Neuronal stem cell (in vitro differentiated cells): ENCODE measurements around the gene SAA2.
"Not testable (repeated sequence)": the region's sequence is repeated elsewhere in the genome, so short reads cannot be mapped to it uniquely, and the experiment has no call there.

Source experiments
- DNase-seq: peaks from one replicate; pipeline ENCODE4 v3.0.0-alpha.2; 2013; ENCODE audit warnings: low spot score
- H2AFZ ChIP-seq: one replicate; pipeline ENCODE4 v1.6.1; 2013; ENCODE audit warnings: mild to moderate bottlenecking, low read length, inconsistent platforms
- H2AK5ac ChIP-seq: 2 replicates; pipeline ENCODE4 v1.6.1; 2013; ENCODE audit warnings: low read depth, mild to moderate bottlenecking, inconsistent platforms, low read length, moderate library complexity, mixed read lengths
- H2BK120ac ChIP-seq: 2 replicates; pipeline ENCODE4 v1.6.1; 2013; ENCODE audit warnings: low read depth, mild to moderate bottlenecking, inconsistent platforms, low read length, moderate library complexity, mixed read lengths
- H2BK12ac ChIP-seq: one replicate; pipeline ENCODE4 v1.6.1; 2013; ENCODE audit warnings: low read length, inconsistent platforms
- H2BK15ac ChIP-seq: 2 replicates; pipeline ENCODE4 v1.6.1; 2013; ENCODE audit warnings: mild to moderate bottlenecking, low read length, inconsistent platforms, mixed read lengths
- H2BK5ac ChIP-seq: one replicate; pipeline ENCODE4 v1.6.1; 2013; ENCODE audit warnings: inconsistent platforms, mild to moderate bottlenecking, low read length, moderate library complexity
- H3K14ac ChIP-seq: one replicate; pipeline ENCODE4 v1.6.1; 2013; ENCODE audit warnings: low read length, inconsistent platforms
- H3K18ac ChIP-seq: 2 replicates; pipeline ENCODE4 v1.6.1; 2013; ENCODE audit warnings: low read length, inconsistent platforms
- H3K23ac ChIP-seq: 2 replicates; pipeline ENCODE4 v1.6.1; 2013; ENCODE audit warnings: low read depth, mild to moderate bottlenecking, mixed read lengths, low read length, inconsistent platforms; ENCODE audit not compliant: poor library complexity
- H3K27ac ChIP-seq: replicated peaks from 3 replicates; pipeline ENCODE4 v1.5.1; 2013; ENCODE audit warnings: low read length, inconsistent platforms
- H3K27me3 ChIP-seq, 3 experiments: 2 replicates each; pipeline ENCODE4 v1.6.1; 2013; ENCODE audit warnings: low read length in 3 of 3, mild to moderate bottlenecking in 2 of 3, inconsistent platforms in 1 of 3, low read depth in 1 of 3, mixed read lengths in 1 of 3, moderate library complexity in 1 of 3; ENCODE audit not compliant: control insufficient read depth in 3 of 3, insufficient read depth in 3 of 3
- H3K36me3 ChIP-seq, 2 donors: replicated peaks in 1 of 2; 2 replicates each; pipeline ENCODE4 v1.6.1; 2013; ENCODE audit warnings: low read length in 2 of 2; ENCODE audit not compliant: control insufficient read depth in 2 of 2, insufficient read depth in 2 of 2
- H3K4ac ChIP-seq: 2 replicates; pipeline ENCODE4 v1.6.1; 2013; ENCODE audit warnings: inconsistent platforms, mild to moderate bottlenecking, low read length, moderate library complexity
- H3K4me1 ChIP-seq, 2 donors: 1 replicate in 1 of 2; 2 replicates in 1 of 2; pipeline ENCODE4 v1.6.1; 2013; ENCODE audit warnings: low read length in 2 of 2, low read depth in 1 of 2; ENCODE audit not compliant: control insufficient read depth in 2 of 2, insufficient read depth in 1 of 2
- H3K4me2 ChIP-seq: one replicate; pipeline ENCODE4 v1.6.1; 2013; ENCODE audit warnings: mild to moderate bottlenecking, low read length, inconsistent platforms; ENCODE audit not compliant: insufficient read depth, poor library complexity, severe bottlenecking
- H3K4me3 ChIP-seq, 2 donors: 2 replicates each; pipeline ENCODE4 v1.5.1; 2013; ENCODE audit warnings: low read length in 2 of 2, mild to moderate bottlenecking in 2 of 2, inconsistent platforms in 1 of 2, moderate library complexity in 1 of 2
- H3K79me1 ChIP-seq: one replicate; pipeline ENCODE4 v1.6.1; 2013; ENCODE audit warnings: low read depth, mild to moderate bottlenecking, inconsistent platforms, low read length, moderate library complexity
- H3K9ac ChIP-seq: one replicate; pipeline ENCODE4 v1.6.1; 2013; ENCODE audit warnings: mild to moderate bottlenecking, low read depth, low read length, inconsistent platforms; ENCODE audit not compliant: poor library complexity
- H3K9me3 ChIP-seq, 2 donors: replicated peaks in 1 of 2; 2 replicates each; pipeline versions ENCODE3 to v1.6.1; 2013; ENCODE audit warnings: low read length in 2 of 2, mild to moderate bottlenecking in 2 of 2, inconsistent platforms in 1 of 2, low read depth in 1 of 2, mixed read lengths in 1 of 2, moderate library complexity in 1 of 2; ENCODE audit not compliant: control insufficient read depth in 2 of 2, insufficient read depth in 1 of 2
- H4K8ac ChIP-seq: one replicate; pipeline ENCODE4 v1.6.1; 2013; ENCODE audit warnings: low read depth, mild to moderate bottlenecking, inconsistent platforms, low read length, moderate library complexity
- H4K91ac ChIP-seq: one replicate; pipeline ENCODE4 v1.6.1; 2013; ENCODE audit warnings: low read length, low read depth, mild to moderate bottlenecking, inconsistent platforms; ENCODE audit not compliant: poor library complexity
- WGBS, 2 donors: extraction: QIAGEN DNeasy Blood & Tissue Kit; methylation state at CpG; one replicate each; pipeline ENCODE4 v1.1.7; 2013; ENCODE audit warnings: missing lambda C conversion rate in 2 of 2, mixed read lengths in 1 of 2; ENCODE audit not compliant: insufficient read length in 2 of 2, insufficient replicate concordance in 1 of 2; ENCODE audit errors: extremely low coverage in 2 of 2; 5-methylcytosine and 5-hydroxymethylcytosine counted together

The SAA2 gene

GRCh38 chr11:18265949-18266348, 17.5 kb upstream of the SAA2 start, which contains the start of gene SAA1:
Gene SAA1, plus strand, starts transcription at chr11:18266264. Its CDS starts 624 bp downstream, at chr11:18266888.
- Histone ChIP-seq H3K18ac (no peak within 1 kb of the TSS), H3K79me1 (no peaks in the 10 kb centered on the region), H2BK15ac (peak within 1 kb of the TSS; percentile 58), H4K91ac (no peak within 1 kb of the TSS), H3K23ac (no peak within 1 kb of the TSS), H2AK5ac (no peak within 1 kb of the TSS), H3K36me3 (no peaks in the 10 kb centered on the region), H3K27ac (no peak within 1 kb of the TSS), H3K14ac (no peak within 1 kb of the TSS), H4K8ac (no peak within 1 kb of the TSS), H3K4me2 (no peak within 1 kb of the TSS), H3K4me3 (no peak within 1 kb of the TSS), H3K4ac (no peak within 1 kb of the TSS), H2BK5ac (no peak within 1 kb of the TSS), H2BK120ac (no peak within 1 kb of the TSS), H3K9me3 (no peaks in the 10 kb centered on the region), H2BK12ac (peak within 1 kb of the TSS; percentile 22), H3K9ac (no peak within 1 kb of the TSS), H3K4me1 (peaks cover 0 to 2% of the 10 kb centered on the region in 2 donors), H2AFZ (no peak within 1 kb of the TSS), H3K27me3 (no peaks in the 10 kb centered on the region)
- no CpG with 5 or more reads among the region's 8 CpGs for WGBS, 2 donors
- DNase-seq, result no peak

GRCh38 chr11:18264677-18265555, 16.4 kb upstream of the SAA2 start:
- H3K4me2 ChIP-seq, result no peak overlapping the region
- no peaks in the 10 kb centered on the region for H3K79me1 ChIP-seq
- H3K4ac ChIP-seq, result no peak overlapping the region
- H3K27me3 ChIP-seq, result no peaks in the 10 kb centered on the region
- DNase-seq, result no peak
- H3K9ac ChIP-seq, result no peak overlapping the region
- H2BK5ac ChIP-seq, result no peak overlapping the region
- H3K9me3 ChIP-seq, result no peaks in the 10 kb centered on the region
- H3K4me1 ChIP-seq, result peaks cover 0 to 2% of the 10 kb centered on the region in 2 donors
- H2BK12ac ChIP-seq, result no peak overlapping the region
- no peak overlapping the region for H4K91ac ChIP-seq
- no peaks in the 10 kb centered on the region for H3K36me3 ChIP-seq
- H2BK15ac ChIP-seq, result no peak overlapping the region
- H3K14ac ChIP-seq, result no peak overlapping the region
- H3K4me3 ChIP-seq, result no peak overlapping the region
- H3K23ac ChIP-seq, result no peak overlapping the region
- no peak overlapping the region for H3K27ac ChIP-seq
- H2AFZ ChIP-seq, result no peak overlapping the region
- H4K8ac ChIP-seq, result no peak overlapping the region
- no peak overlapping the region for H2AK5ac ChIP-seq
- no peak overlapping the region for H3K18ac ChIP-seq
- no peak overlapping the region for H2BK120ac ChIP-seq
- WGBS, 2 donors, result no CpG with 5 or more reads among the region's 1 CpG

GRCh38 chr11:18264035-18264434, 15.6 kb upstream of the SAA2 start:
- no peak overlapping the region for H4K91ac ChIP-seq
- no peak overlapping the region for H3K4me2 ChIP-seq
- no peak overlapping the region for H3K27ac ChIP-seq
- no peak overlapping the region for H4K8ac ChIP-seq
- H3K9me3 ChIP-seq, result no peaks in the 10 kb centered on the region
- no peak overlapping the region for H3K9ac ChIP-seq
- no peaks in the 10 kb centered on the region for H3K36me3 ChIP-seq
- H2AK5ac ChIP-seq, result no peak overlapping the region
- H3K79me1 ChIP-seq, result no peaks in the 10 kb centered on the region
- peaks cover 0 to 2% of the 10 kb centered on the region in 2 donors for H3K4me1 ChIP-seq
- no peak overlapping the region for H2BK120ac ChIP-seq
- H3K23ac ChIP-seq, result no peak overlapping the region
- H2BK5ac ChIP-seq, result no peak overlapping the region
- no CpG with 5 or more reads among the region's 4 CpGs for WGBS, 2 donors
- no peak overlapping the region for H2AFZ ChIP-seq
- no peak overlapping the region for H3K18ac ChIP-seq
- H3K4me3 ChIP-seq, result no peak overlapping the region
- no peak overlapping the region for H3K14ac ChIP-seq
- H3K27me3 ChIP-seq, result no peaks in the 10 kb centered on the region
- H2BK15ac ChIP-seq, result no peak overlapping the region
- H3K4ac ChIP-seq, result no peak overlapping the region
- DNase-seq, result no peak
- H2BK12ac ChIP-seq, result no peak overlapping the region

- not testable (repeated sequence) for H2BK15ac ChIP-seq, H4K8ac ChIP-seq, H3K4me2 ChIP-seq, H2BK120ac ChIP-seq, H3K4me1 ChIP-seq, H4K91ac ChIP-seq, H3K27ac ChIP-seq, H2AK5ac ChIP-seq, H3K14ac ChIP-seq, H3K23ac ChIP-seq, H2BK12ac ChIP-seq, H3K9ac ChIP-seq, H2AFZ ChIP-seq, H3K79me1 ChIP-seq, H3K36me3 ChIP-seq, H3K4me3 ChIP-seq, H3K9me3 ChIP-seq, H3K27me3 ChIP-seq, H3K4ac ChIP-seq, DNase-seq, H3K18ac ChIP-seq, H2BK5ac ChIP-seq
- WGBS, 2 donors, result no CpG with 5 or more reads among the region's 8 CpGs
Observed at GRCh38 chr11:18262681-18263350, 14.3 kb upstream of the SAA2 start.
